NCI-H446 (cell line): ENCODE data around the gene HPGDS.

Source experiments
- DNase-seq, 2 experiments: peaks; one replicate each; lab custom pipeline; 2025; lab: John Stamatoyannopoulos, UW

HPGDS gene

GRCh38 chr4:94253036-94253435 lies 89.6 kb downstream of the HPGDS start:
- DNase-seq, result no peak

GRCh38 chr4:94251094-94251493 lies 91.5 kb downstream of the HPGDS start:
- no peak for DNase-seq
